K562 (cell line): Measurements from ENCODE around the gene FAM98C. TPM values are rescaled to one million over a fixed set of nuclear protein-coding genes. Genes with fewer than 3 reads are reported as not detected.

ENCODE experiments used
- BACH1 ChIP-seq: fragments of 200-800 bp; sonication (Bioruptor generic); IDR thresholded peaks from 2 replicates; pipeline ENCODE4 v1.6.1; 2016; ENCODE audit warnings: missing genetic modification characterization, missing compliant biosample characterization
- CBFA2T2 ChIP-seq: fragments of 450-650 bp; conservative IDR thresholded peaks from 2 replicates; pipeline ENCODE4 v1.6.1; 2017; ENCODE audit warnings: mild to moderate bottlenecking
- CREM ChIP-seq: IDR thresholded peaks from 2 replicates; pipeline ENCODE4 v1.6.1; 2014; ENCODE audit warnings: antibody characterized with exemption, low read depth
- CXXC5 ChIP-seq: fragments of 250-450 bp; sonication (Bioruptor Pico); IDR thresholded peaks from 2 replicates; pipeline ENCODE4 v1.8.0; 2022; ENCODE audit warnings: inconsistent platforms, mild to moderate bottlenecking, moderate library complexity
- DNMT1 ChIP-seq: fragments of 450-650 bp; IDR thresholded peaks from 2 replicates; pipeline ENCODE4 v1.6.1; 2016; ENCODE audit warnings: antibody characterized with exemption, mild to moderate bottlenecking
- EWSR1 ChIP-seq: fragments of 450-650 bp; IDR thresholded peaks from 2 replicates; pipeline ENCODE4 v1.6.1; 2018; ENCODE audit warnings: borderline replicate concordance, mild to moderate bottlenecking, low read depth, moderate library complexity; ENCODE audit not compliant: partially characterized antibody
- FOXK2 ChIP-seq, 2 experiments: fragments of 450-650 bp; IDR thresholded peaks in 1 of 2; conservative IDR thresholded peaks in 1 of 2; 2 replicates each; pipeline ENCODE4 v1.6.1; 2016; ENCODE audit warnings: low read depth in 2 of 2, mild to moderate bottlenecking in 1 of 2
- HBP1 ChIP-seq: fragments of 450-650 bp; formaldehyde crosslinking; IDR thresholded peaks from 2 replicates; pipeline ENCODE4 v1.4.0; 2022; ENCODE audit warnings: missing genetic modification characterization
- HDAC6 ChIP-seq: IDR thresholded peaks from 2 replicates; pipeline ENCODE4 v1.6.1; 2012; ENCODE audit warnings: low read depth, mild to moderate bottlenecking, control low read depth, inconsistent platforms, low read length, moderate library complexity
- HDGF ChIP-seq: fragments of 450-650 bp; IDR thresholded peaks from 2 replicates; pipeline ENCODE4 v1.6.1; 2016
- HNRNPK ChIP-seq: fragments of 200-400 bp; formaldehyde crosslinking; IDR thresholded peaks from one replicate; pipeline ENCODE4 v1.6.1; 2018; ENCODE audit warnings: mild to moderate bottlenecking, low read depth, low read length; ENCODE audit not compliant: poor library complexity, severe bottlenecking
- HSF4 ChIP-seq: fragments of 250-450 bp; sonication (Bioruptor Pico); IDR thresholded peaks from 2 replicates; pipeline ENCODE4 v2.1.2; 2022; ENCODE audit warnings: mild to moderate bottlenecking, moderate library complexity, borderline replicate concordance
- JUND ChIP-seq, 2 experiments: IDR thresholded peaks; 2 replicates in 1 of 2; 3 replicates in 1 of 2; pipeline ENCODE4 v1.6.1; 2011; ENCODE audit warnings: borderline replicate concordance in 2 of 2, low read depth in 2 of 2, low read length in 2 of 2, improper control_type of control experiment in 1 of 2, missing biosample characterization in 1 of 2, missing genetic modification characterization in 1 of 2, missing genetic modification reagents in 1 of 2
- MTA1 ChIP-seq: fragments of 450-650 bp; IDR thresholded peaks from 2 replicates; pipeline ENCODE4 v1.6.1; 2017; ENCODE audit warnings: borderline replicate concordance
- NFE2L1 ChIP-seq: fragments of 450-650 bp; IDR thresholded peaks from 2 replicates; pipeline ENCODE4 v1.6.1; 2016; ENCODE audit warnings: missing genetic modification characterization, low read depth, mild to moderate bottlenecking, missing compliant biosample characterization, moderate library complexity, borderline replicate concordance
- NRF1 ChIP-seq, 2 experiments: fragments of 450-650 bp; IDR thresholded peaks in 1 of 2; conservative IDR thresholded peaks in 1 of 2; 2 replicates each; pipeline ENCODE4 v1.6.1; 2014; ENCODE audit warnings: mild to moderate bottlenecking in 2 of 2
- POLR2AphosphoS2 ChIP-seq: IDR thresholded peaks from 2 replicates; pipeline ENCODE4 v1.6.1; 2012; ENCODE audit warnings: low read length, improper control_type of control experiment
- POLR2H ChIP-seq: IDR thresholded peaks from 2 replicates; pipeline ENCODE4 v1.6.1; 2016; ENCODE audit warnings: missing genetic modification characterization, low read depth, mild to moderate bottlenecking, control low read depth, missing compliant biosample characterization, moderate library complexity
- SIRT6 ChIP-seq: IDR thresholded peaks from one replicate; pipeline ENCODE4 v1.6.1; 2012; ENCODE audit warnings: low read depth, mild to moderate bottlenecking, control low read depth, inconsistent platforms, low read length, moderate library complexity
- TBL1XR1 ChIP-seq, 2 experiments: IDR thresholded peaks; 2 replicates each; pipeline ENCODE4 v1.6.1; 2012; ENCODE audit warnings: improper control_type of control experiment in 2 of 2, low read length in 2 of 2, mild to moderate bottlenecking in 1 of 2
- ZKSCAN3 ChIP-seq: fragments of 250-450 bp; sonication (Bioruptor Pico); IDR thresholded peaks from 2 replicates; pipeline ENCODE4 v1.4.0; 2020
- ZNF121 ChIP-seq: sonication (generic); formaldehyde crosslinking; conservative IDR thresholded peaks from 2 replicates; pipeline ENCODE4 v1.8.0; 2022; ENCODE audit warnings: missing genetic modification reagents
- ZNF282 ChIP-seq: sonication (generic); formaldehyde crosslinking; IDR thresholded peaks from 2 replicates; pipeline ENCODE4 v1.8.1; 2023; ENCODE audit warnings: missing genetic modification reagents
- ZNF311 ChIP-seq: fragments of 250-450 bp; sonication (Bioruptor Pico); IDR thresholded peaks from 2 replicates; pipeline ENCODE4 v1.4.0; 2020; ENCODE audit warnings: mild to moderate bottlenecking, moderate library complexity
- ZNF518B ChIP-seq: fragments of 250-450 bp; sonication (Bioruptor Pico); IDR thresholded peaks from 2 replicates; pipeline ENCODE4 v1.5.0; 2021; ENCODE audit warnings: mild to moderate bottlenecking, moderate library complexity
- ZNF57 ChIP-seq: fragments of 450-650 bp; formaldehyde crosslinking; IDR thresholded peaks from 2 replicates; pipeline ENCODE4 v1.4.0; 2020; ENCODE audit warnings: mild to moderate bottlenecking, moderate library complexity
- ZNF75A ChIP-seq: fragments of 450-650 bp; formaldehyde crosslinking; IDR thresholded peaks from 2 replicates; pipeline ENCODE4 v1.4.0; 2020; ENCODE audit warnings: mild to moderate bottlenecking
- polyA plus RNA-seq, 8 experiments: library from polyadenylated mRNA; depleted of rRNA in 4 of 8; stranded (reverse) in 5 of 8; unstranded in 3 of 8; fragments of >200 nt; fragmentation: Nextera tagmentation in 2 of 8; fragmentation: Illumina TruSeq in 1 of 8; extraction: Ambion mirVana in 2 of 8; extraction: Trizol in 1 of 8; gene quantifications; 2 replicates each; pipeline versions ENCODE4 v1.2.1 to v1.2.3, GENCODE V29; 2011 to 2014; ENCODE audit warnings: inconsistent platforms in 1 of 8, missing spikeins in 1 of 8
- total RNA-seq, 7 experiments: library from RNA; depleted of rRNA in 6 of 7; stranded (reverse); fragments of >200 nt in 6 of 7; fragmentation: Illumina TruSeq in 2 of 7; extraction: Trizol in 2 of 7; gene quantifications; 2 replicates each; pipeline versions ENCODE4 v1.2.1 to v1.2.3, GENCODE V29; 2011 to 2021; ENCODE audit warnings: low replicate concordance in 1 of 7

The FAM98C gene
- total and polyA plus RNA-seq, 9 of the 15 experiments (the other 6 are each of a cell fraction or from before 2014, with no cell fraction given) = 1.7 to 43.8 (median 13.7) TPM

GRCh38 chr19:38361633-38362075 lies 41.2 kb upstream of the FAM98C start (continued):
- TF ChIP-seq ZNF75A = no peak
- TF ChIP-seq FOXK2 (conservative IDR thresholded peaks at IDR 0.05 in 1 of 2, IDR thresholded peaks at IDR 0.05 in 1 of 2; ENCODE audit: low read depth in 2 of 2) = no peak
- TF ChIP-seq CXXC5 (CRISPR knock-in tag) = peak; percentile 30; the same call in 1 of the 2 replicates
- no peak for TF ChIP-seq ZNF282 (CRISPR knock-in tag)
- TF ChIP-seq HNRNPK = no peak
- no peak for TF ChIP-seq ZKSCAN3 (CRISPR knock-in tag)
- no peak for TF ChIP-seq HDGF
- no peak for TF ChIP-seq JUND (IDR thresholded peaks at IDR 0.05; ENCODE audit: borderline replicate concordance, low read depth, low read length)
- TF ChIP-seq JUND (tag; IDR thresholded peaks at IDR 0.05; ENCODE audit: borderline replicate concordance, low read depth, low read length) = no peak
- no peak for TF ChIP-seq NFE2L1 (tag)
- TF ChIP-seq ZNF311 (CRISPR knock-in tag) = no peak
- TF ChIP-seq BACH1 (tag) = no peak
- TF ChIP-seq TBL1XR1 (IDR thresholded peaks at IDR 0.05; ENCODE audit: low read length in 2 of 2) = no peak
- TF ChIP-seq MTA1 = no peak
- TF ChIP-seq CBFA2T2 = no peak
- no peak for TF ChIP-seq DNMT1
- peak; percentile 70 to 77 for TF ChIP-seq NRF1 (conservative IDR thresholded peaks at IDR 0.05 in 1 of 2, IDR thresholded peaks at IDR 0.05 in 1 of 2)
- TF ChIP-seq POLR2H (tag) = no peak
- TF ChIP-seq CREM = 0 out of 2 replicates have a peak, but pooled peaks have one; percentile 14
- TF ChIP-seq ZNF121 (CRISPR knock-in tag) = no peak
- no peak for TF ChIP-seq SIRT6
- TF ChIP-seq HDAC6 = no peak; the same call in 1 of the 2 replicates
- TF ChIP-seq HBP1 (CRISPR knock-in tag) = no peak
- no peak for TF ChIP-seq HSF4 (CRISPR knock-in tag)
- no peak for TF ChIP-seq EWSR1
- TF ChIP-seq ZNF518B = no peak
- no peak for TF ChIP-seq POLR2AphosphoS2
- no peak for TF ChIP-seq ZNF57
